HG02798 (cell line): ENCODE data around the gene GRIA1.

Experiments
- ATAC-seq: cut with Tn5 transposase; IDR thresholded peaks from one replicate; pipeline ENCODE4 v1.9.1; 2021; ENCODE audit warnings: mild to moderate bottlenecking; ENCODE audit not compliant: unreplicated experiment, poor library complexity

Gene GRIA1

DNA sequence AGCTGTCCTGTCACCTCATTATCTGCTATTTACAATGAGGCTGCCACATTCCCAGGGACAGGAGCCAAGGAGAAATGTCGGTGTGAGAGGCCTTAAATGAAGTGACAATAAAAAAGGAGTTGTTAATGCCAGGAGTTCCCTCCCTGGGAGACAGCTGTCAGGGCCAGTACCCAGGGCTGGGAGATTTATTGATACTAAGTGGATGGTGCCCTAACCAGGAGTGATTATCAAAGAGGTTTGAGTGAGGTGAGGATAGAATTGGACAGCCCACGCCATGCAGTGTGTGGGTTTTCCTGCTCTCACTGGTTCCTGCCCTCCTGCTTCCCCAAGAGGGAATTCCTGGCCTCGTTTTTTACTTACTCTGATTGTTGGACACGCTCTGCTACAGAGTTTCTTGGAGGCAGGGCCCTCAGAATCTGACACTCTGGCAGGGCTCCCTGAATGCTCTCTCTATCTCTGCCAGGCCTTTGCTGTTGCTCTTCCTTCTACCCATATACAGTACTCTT lies 150.8 kb downstream of the GRIA1 start:
- ATAC-seq: no peak

DNA sequence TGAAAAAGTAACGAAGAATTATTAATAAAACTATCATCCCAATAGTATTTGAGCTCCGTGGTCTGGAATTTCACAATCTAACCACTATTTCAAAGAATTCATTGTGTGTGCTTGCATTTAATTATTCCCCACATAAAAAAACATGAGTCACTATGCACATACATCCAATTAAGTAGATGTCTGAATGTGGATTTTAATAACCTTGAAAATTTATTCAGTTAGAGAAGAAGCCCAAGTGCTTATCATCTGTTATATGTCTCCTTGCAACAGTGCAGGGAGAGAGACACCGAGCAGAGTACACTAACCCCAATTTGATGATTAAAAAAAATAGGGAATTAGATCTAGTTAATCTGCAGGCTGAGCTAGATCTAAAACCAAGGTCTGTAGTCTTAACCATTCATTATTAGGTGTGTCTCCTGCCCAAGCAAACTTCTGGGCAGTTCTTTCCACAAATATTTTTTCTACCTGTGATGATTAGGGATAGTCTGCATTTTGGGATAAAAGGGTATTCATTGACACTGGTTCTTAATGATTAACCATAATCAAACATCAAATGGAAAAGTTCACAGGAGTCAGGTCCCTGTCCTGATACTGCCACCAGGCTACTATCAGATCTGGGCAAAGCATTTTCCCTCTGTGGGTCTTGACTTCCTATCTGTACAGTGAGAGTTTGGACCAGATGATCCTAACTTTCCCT lies 164.2 kb downstream of the GRIA1 start:
- ATAC-seq: no peak

DNA sequence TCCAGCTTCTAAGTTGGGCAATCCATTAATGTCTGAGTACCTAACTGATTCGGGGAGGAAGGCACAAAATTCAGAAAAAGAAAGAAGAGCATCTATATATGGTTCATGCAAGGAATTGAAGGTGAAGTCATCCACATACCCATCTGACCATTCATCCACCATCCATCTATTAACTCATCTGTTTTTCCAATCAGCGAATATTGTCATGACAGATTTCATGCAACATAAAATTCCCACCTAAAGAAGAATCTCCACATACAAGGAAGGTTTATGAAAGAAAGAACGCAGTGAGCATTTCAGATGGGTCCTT lies 164.7 kb downstream of the GRIA1 start:
- ATAC-seq: no peak

DNA sequence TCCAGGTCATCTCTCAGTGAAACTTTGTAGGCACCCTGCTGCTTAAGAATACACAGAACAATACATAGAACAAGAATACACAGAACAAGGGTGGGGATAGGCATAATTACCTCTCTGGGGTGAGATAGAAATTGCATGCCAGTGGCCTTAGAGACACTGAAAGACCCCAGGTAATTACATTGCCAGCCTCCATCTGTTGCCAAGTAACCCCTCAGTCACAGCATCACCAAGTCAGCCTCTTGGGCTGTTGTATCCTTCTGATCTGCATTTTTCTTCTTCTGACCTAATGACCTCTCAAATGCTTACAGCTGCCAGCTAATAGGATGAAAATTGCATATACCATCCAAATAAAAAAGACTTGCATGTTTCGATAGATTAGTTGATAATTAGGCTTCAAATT lies 167.7 kb downstream of the GRIA1 start:
- no peak for ATAC-seq

DNA sequence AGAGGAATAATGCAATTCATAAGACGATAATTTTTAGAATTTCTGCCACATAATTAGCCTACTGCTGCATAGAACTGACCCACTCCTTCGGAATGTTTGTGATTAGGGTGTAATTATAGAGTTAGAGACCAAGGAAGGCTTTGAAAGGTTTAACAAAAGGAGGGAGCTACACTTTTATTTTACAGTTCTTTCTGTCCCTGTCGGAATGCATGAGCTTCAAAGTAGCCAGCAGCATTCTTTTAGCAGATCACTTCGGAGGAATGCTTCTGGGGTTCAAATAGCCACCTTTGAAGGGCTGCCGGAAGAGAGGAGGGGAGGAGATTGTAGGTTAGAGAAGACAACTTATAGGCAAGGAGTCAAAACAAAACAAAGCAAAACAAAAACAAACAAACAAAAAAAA lies 168.1 kb downstream of the GRIA1 start:
- no peak for ATAC-seq

DNA sequence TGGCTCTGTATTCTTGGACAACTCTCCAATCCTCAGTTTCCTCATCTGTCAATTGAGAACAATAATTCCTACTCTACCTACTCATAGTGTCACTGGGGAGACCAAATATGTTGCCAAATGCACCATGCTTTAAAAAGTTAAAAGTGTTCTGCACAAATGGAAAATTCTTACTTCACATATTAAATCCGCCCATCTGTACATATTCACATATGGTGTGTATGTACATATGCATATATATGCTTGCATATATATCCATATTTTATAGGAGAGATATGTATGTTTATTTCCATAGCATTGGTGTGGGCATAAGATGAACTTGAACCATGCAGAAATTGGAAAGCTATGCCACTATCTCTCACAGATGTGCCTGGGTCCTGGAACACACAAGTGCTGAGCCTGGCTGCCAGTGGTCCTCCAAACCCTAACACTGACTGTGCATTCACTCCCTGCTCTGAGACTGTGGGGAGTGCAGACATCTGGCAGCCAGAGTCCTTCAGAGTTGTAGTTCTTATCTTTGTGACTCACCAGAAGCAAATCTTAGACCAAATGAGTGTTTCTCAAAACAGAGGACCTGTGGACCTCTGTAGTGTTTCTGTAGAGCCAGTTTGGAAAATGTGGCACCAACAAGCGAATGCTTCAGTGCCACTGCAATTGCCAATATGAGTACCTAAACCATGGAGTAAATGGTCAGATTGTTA lies 168.7 kb downstream of the GRIA1 start:
- no peak for ATAC-seq

DNA sequence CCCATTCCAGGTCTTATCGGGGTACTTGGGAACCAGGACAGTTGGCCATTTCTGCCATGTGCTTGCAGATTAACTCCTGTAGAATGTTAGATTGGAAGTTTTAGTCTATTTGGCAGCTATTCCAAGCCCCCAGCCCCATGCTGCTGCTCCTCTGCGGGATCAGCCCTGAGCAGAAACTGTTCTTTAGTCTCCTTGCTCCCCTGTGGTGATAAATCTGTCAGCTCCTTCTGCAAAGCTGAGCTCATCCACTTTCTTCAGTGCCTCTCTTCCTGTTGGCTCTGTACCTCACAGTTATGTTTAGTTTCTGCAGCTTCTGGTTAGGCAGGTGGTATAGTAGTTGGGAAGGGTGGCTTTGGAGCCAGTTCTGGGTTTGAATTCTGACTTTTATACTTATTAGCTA lies 170.4 kb downstream of the GRIA1 start:
- no peak for ATAC-seq

DNA sequence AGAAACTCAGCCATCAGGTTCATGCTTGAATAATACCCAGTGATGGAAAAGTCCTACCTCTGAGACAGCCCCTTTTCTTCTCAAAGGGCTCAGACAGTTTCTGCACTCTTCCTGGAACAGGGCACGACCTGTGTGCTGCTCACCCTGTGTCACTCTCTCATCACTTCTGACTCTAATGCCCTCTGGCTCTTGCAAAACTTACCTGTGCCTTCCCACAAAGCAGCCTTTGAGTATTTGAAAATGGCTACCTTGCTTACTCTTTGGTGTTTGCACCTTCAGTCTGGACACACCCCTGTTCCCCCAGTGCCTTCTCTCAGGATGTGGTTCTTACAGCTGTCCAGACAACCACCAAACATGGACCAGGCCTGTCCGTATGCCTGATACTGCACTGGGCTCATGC lies 171.4 kb downstream of the GRIA1 start:
- ATAC-seq: no peak

DNA sequence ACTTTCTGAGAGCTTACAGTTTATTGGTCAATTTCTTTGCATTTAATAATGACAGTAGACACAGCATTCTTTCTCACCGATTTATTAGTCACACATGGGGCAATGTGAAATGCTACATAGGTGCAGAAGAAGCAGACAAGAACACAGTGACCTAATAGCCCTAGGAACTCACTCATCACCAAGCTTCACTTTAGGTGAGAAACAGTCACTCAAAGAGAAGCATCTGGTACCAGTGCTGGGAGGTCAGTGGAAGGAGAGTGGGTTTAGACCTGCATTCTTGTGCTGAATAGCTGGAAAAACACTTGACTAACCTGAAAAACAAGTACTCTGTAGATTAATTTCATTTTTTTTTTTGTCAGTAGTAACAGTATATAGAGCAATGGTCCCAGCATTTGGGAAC lies 179.6 kb downstream of the GRIA1 start:
- ATAC-seq: no peak

DNA sequence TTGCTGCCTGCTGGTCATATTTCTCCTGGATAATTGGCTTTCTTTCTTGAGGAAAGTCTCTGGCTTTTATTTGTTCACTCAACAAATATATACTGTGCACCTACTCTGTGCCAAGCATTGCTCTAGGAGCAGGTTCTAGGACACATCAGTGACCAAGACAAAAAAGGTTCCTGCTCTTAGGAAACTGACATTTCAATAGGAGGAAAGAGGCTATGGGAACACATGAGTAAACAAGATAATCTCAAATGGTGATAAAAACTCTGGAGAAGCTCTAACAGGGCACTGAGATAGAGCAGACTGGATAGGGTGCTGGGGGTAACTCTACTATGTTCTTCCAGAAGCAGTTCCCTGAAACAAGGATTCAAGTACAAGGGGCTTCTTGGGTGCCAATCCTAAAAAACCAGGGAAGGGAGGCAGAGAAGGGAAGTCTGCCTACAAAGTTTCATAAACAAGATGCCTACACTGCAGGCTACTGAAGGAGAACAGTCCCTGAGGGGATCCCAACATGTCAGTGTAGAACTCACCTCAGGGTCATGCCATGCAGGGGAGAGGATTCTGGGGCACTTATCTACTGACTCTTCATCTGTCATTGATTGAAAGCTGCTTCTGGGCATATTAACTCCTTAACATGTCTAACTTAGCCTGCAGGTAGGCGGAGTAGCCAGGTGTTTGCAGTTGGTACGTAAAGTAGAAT lies 181.3 kb downstream of the GRIA1 start:
- no peak for ATAC-seq

DNA sequence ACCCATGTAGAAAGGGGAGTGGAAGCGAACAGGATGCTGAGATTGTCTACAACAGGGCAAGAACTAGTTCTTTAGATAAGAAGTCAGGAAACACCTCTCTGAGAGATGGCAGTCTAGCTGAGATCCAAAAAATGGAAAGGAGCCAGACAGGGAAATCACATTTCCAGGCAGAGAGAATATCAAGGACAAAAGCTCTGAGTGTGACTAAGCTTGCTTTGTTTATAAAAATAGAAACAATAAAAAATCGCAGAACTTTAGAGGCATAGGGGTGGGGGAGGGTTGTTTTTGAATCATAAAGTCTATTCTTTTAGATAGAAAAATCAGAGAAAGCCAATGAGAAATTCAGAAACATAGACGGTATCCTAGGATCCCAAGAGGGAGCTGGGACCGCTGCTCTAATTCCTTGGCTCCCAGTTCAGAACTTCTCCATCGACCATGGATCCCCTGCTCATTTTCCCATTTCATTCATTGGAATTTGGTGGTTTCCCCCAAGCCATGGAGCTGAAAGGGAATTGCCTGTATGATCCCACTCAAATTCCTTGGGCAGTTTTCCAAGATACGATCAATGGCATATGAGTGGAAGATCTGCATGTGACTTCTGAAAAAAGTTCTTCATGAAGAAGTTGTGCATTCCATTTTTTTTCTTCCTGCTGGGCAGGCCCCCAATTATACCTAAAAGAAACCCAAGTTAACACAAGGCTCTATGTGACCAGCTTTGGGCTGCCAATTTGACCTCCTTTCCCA lies 182.0 kb downstream of the GRIA1 start:
- ATAC-seq: no peak

DNA sequence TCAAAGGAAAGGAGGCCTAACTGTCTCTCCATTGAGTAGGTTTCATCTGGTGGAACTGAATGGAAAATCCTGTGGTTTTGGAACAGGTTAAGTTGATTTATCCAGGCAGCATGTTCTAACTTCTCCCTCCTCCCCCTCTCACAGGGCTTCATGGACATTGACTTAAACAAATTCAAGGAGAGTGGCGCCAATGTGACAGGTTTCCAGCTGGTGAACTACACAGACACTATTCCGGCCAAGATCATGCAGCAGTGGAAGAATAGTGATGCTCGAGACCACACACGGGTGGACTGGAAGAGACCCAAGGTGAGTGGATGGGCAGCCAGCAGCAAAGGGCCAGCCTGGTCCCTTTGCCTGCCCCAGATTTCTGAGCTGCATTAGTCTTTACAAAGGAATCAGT lies 183.9 kb downstream of the GRIA1 start:
- ATAC-seq: no peak

DNA sequence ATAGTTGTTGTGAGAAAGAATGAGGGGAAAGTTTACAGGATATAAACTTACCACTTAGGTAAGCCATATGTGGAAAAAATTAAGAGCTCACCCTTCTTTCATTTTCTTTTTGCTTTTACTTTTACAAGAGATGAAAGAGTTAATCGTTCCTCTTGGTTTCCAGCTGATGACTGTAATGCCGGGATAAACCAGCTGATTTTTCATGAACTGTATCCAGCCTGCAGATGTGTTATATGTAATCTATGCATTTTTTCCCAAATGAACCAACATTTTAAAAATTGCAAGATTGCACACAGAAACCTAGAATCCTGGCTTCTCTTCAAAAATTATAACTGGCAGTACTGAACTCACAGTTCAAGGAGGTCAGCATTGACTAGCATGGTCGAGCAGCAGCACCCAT lies 185.9 kb downstream of the GRIA1 start:
- no peak for ATAC-seq

DNA sequence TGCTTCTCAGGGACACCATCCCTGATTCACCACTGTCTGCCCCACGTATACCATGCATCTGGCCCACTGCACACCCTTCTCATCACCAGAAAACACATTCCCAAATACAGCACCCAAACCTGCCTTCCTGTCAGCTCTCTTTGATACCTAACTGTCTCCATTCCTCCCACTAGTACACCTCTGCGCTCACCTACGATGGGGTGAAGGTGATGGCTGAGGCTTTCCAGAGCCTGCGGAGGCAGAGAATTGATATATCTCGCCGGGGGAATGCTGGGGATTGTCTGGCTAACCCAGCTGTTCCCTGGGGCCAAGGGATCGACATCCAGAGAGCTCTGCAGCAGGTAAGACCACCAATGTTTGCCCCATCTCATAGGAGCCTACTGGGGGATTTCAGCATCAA lies 186.4 kb downstream of the GRIA1 start:
- ATAC-seq: no peak

DNA sequence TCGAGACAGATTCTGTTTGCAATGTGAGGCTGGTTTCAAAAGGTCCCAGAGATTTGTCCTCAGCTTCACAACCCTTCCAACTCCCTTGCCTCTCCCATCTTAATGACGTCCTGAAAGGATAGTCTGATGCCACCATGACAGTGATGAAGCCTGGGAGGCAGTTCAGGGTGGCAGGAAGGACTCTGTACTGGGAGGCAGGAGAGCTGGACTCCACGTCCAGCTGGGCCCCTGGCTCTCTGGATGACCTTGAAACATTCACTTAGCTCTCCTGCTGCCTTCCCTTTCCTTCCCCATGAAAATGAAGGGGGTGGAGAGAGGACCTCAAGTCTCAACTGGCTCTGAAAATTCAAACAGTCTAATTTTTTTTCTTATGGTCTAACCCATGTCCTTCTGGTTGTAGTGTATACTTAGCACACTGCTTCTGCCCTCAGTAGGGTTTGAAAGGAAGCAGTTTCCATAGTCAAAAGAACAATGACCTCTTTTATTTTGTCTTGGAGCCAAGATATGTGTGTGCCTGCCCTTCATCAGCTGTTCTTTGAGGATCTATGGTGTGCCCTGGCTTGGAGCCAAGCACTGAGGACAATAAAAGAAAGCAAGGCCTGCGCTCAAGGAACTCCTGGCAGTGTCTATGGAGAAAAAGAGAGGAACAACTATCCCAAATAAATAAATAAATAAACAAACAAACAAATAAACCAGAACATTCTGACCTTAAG lies 188.3 kb downstream of the GRIA1 start:
- no peak for ATAC-seq

DNA sequence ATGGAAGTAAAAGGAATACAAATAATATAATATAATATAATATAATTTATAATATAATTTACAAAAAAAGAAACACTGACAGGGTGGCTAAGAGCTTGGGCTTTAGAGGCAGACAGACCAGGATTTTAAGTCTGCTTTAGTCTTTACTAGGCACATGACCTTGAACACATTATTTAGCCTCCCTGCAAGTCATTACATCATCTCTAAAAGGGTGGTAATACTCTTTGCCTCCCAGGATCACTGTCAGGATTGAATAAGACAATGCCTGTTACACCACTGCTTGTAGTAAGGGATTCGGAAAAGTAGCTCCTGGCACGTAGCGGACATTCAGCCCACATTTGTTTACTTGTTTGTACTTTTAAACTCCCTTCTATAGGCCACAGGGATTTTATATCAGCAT lies 199.8 kb downstream of the GRIA1 start:
- ATAC-seq: no peak

DNA sequence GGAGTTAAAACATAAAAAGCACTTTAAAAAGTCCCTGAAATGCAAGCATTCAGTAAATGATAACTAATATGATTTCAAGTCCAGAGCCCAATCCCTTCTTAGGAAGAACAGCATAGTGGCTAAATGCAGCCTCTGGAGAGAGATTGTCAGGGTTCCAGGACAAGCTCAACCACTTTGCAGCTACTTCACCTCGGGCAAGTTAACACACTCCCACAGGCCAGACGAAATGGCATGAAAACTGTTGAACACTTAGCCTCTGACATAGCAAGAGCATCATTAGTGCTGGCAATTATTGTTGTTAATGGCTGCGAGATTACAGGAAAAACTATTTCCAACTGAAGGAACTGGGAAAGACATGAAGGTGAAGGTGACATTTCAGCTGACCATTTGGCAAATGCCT lies 205.8 kb downstream of the GRIA1 start:
- ATAC-seq: no peak

DNA sequence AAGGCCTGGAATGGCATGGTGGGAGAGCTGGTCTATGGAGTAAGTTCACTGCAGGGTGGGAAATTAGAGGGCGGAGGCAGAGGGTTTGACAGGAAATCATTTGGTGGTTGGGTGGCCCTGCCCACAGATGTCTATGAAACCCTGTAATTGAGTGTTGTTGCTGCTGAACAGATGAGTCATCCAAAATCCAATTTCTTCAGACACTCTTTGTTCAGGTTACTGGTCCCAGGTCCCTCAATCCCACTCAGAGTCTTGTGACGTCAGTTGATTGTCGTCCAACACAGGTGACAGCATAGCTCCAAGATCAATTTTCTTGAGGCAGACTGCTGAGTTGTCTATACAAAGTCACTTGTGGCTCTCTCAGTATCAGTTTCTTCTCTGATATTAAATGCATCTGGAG lies 208.6 kb downstream of the GRIA1 start:
- no peak for ATAC-seq

DNA sequence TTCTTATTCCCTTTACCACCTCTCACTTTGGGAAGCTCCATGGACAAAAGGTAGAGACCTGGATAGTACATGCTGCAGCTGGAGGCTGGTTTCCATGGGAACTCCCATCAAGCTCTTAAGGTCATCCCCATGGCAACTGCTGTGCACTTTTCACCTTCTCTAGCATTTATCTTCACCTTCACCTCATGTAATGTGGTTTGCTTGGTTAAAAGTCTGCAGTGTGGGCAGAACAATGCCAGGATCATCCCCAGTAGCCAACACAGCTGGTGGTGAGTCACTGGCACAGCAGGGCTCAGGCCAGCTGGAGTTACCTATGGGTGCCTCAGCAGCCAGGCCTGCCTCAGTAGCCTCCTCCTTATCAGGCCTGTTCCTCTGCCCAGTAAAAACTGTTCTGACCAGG lies 210.5 kb downstream of the GRIA1 start:
- no peak for ATAC-seq

DNA sequence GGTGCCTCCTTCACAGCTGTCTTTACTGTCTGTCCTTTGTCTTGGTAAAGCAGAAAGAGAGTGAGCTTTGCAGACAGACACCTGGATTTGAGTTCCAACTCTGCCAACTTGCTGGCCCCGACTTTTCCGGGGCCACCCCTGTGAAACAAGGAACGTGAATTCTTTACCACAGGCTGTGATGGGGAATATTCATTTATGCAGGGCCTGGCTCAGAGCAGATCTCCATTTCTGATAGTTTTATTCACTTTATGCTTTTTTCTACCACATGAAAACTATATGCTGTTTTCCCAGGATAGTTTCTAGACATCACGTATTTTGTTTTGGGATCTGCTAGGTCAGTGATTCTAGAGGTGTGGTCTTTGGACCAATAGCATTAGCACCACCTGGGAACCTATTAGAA lies 211.8 kb downstream of the GRIA1 start:
- ATAC-seq: no peak
